WERI-Rb-1 (cell line): Measurements from ENCODE around the gene PER3.

Experiments used
- DNase-seq: peaks from one replicate; pipeline ENCODE4 v3.0.0-alpha.2; 2020
- H3K27ac ChIP-seq: fragments of 250-450 bp; sonication (Bioruptor Pico); 2 replicates; pipeline ENCODE4 v1.5.1; 2020; ENCODE audit warnings: mild to moderate bottlenecking, moderate library complexity
- H3K27me3 ChIP-seq: fragments of 250-450 bp; sonication (Bioruptor Pico); 2 replicates; pipeline ENCODE4 v1.5.1; 2021; ENCODE audit warnings: mild to moderate bottlenecking, low read depth, moderate library complexity; ENCODE audit not compliant: insufficient read depth, severe bottlenecking
- H3K36me3 ChIP-seq: fragments of 250-450 bp; sonication (Bioruptor Pico); 2 replicates; pipeline ENCODE4 v1.5.1; 2020; ENCODE audit warnings: mild to moderate bottlenecking, moderate library complexity
- H3K4me3 ChIP-seq: 2 replicates; pipeline ENCODE4 v1.5.1; 2011; ENCODE audit warnings: low read depth, mild to moderate bottlenecking, control low read depth, low read length
- H3K9me3 ChIP-seq: fragments of 250-450 bp; sonication (Bioruptor Pico); 2 replicates; pipeline ENCODE4 v1.5.1; 2021; ENCODE audit warnings: mild to moderate bottlenecking, moderate library complexity; ENCODE audit not compliant: severe bottlenecking
- TF ChIP-seq, protein P1 (sequence below): IDR thresholded peaks from 2 replicates; pipeline ENCODE4 v1.5.1; 2011; ENCODE audit warnings: low read depth, mild to moderate bottlenecking, control low read depth, inconsistent platforms, low read length

The PER3 gene

DNA sequence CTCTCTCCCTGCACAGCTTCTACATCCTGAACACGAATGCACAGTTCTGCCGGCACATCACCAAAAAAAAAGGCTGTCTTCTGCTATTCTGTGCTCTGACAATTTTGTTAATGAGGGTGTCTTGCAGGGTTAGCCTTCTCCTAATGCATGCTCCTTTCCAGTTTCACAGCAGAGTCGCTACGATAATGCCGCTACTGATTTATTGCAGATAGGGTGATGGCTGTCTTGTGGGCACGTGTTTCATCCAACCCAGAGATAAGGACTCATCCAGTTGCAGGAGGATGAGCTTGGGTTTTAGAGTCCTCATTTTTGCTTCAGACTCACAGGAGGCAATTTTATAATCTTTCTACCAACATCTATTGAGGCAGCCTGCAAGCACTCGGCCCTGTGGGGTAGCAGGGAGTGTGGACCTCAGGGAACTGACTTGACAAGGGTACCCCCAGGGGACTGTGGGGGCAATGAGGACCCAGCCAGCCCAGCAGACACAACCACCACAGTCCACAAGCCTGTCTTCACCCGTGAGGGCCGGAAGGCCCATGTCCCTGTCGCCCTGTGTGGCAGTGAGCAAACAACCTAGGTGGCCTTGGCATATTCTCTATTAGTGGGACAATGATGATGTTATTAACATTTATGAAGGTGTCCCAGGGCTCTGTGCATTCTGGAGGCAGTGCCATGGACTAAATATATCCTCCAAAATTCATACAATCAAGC lies 84.1 kb downstream of the PER3 start:
- no peaks in the 10 kb centered on the region for H3K36me3 ChIP-seq
- H3K27me3 ChIP-seq: no peaks in the 10 kb centered on the region
- TF ChIP-seq, protein P1, sequence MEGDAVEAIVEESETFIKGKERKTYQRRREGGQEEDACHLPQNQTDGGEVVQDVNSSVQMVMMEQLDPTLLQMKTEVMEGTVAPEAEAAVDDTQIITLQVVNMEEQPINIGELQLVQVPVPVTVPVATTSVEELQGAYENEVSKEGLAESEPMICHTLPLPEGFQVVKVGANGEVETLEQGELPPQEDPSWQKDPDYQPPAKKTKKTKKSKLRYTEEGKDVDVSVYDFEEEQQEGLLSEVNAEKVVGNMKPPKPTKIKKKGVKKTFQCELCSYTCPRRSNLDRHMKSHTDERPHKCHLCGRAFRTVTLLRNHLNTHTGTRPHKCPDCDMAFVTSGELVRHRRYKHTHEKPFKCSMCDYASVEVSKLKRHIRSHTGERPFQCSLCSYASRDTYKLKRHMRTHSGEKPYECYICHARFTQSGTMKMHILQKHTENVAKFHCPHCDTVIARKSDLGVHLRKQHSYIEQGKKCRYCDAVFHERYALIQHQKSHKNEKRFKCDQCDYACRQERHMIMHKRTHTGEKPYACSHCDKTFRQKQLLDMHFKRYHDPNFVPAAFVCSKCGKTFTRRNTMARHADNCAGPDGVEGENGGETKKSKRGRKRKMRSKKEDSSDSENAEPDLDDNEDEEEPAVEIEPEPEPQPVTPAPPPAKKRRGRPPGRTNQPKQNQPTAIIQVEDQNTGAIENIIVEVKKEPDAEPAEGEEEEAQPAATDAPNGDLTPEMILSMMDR: no peak
- no peak overlapping the region for H3K27ac ChIP-seq
- no peak for DNase-seq
- H3K9me3 ChIP-seq: no peaks in the 10 kb centered on the region
- no peak overlapping the region for H3K4me3 ChIP-seq

DNA sequence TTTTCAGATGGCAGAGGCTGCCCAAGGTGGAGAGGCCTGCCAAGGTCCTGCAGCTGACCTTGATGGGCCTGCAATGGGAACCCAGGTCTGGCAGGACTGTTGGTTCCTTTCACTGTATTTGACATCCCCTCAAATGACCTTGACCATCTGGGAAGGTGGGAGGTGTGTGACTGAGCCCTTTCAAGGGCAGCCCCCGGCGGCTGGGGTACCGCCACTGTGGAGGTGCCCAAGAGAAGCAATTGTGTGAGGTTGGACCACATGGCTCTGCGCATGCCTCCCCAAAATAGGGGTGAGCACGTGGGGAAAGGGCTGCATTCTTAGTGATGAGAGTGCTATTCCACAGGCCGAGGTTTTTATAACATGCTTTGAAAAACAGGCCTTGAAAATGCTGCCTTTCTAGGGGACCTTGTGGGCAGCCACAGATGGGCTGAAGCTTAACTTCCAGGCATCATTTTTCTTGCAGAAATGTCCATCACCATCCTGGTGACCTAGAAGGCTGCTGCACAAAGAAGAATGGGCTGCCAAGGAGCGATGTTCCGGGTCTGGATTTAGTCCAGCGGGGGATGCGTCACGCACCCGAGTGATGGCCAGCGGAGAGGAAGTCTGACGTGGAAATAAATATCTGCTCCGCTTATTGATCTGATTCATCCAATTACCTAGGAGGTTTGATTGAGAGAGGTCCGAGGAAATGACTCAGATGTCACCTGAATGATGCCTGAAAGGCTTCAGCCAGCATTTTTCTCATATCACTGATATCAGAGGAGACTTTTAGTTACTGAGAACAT lies 85.2 kb downstream of the PER3 start:
- Histone ChIP-seq H3K4me3 (no peak overlapping the region), H3K27ac (no peak overlapping the region), H3K27me3 (no peaks in the 10 kb centered on the region), H3K9me3 (no peaks in the 10 kb centered on the region), H3K36me3 (no peaks in the 10 kb centered on the region)
- DNase-seq: no peak
- TF ChIP-seq, protein P1: no peak

GRCh38 chr1:7871136-7871535 lies 87.0 kb downstream of the PER3 start:
- DNase-seq: no peak
- no peak overlapping the region for H3K4me3 ChIP-seq
- H3K27ac ChIP-seq: no peak overlapping the region
- no peaks in the 10 kb centered on the region for H3K9me3 ChIP-seq
- no peaks in the 10 kb centered on the region for H3K36me3 ChIP-seq
- no peaks in the 10 kb centered on the region for H3K27me3 ChIP-seq
- TF ChIP-seq, protein P1: no peak

DNA sequence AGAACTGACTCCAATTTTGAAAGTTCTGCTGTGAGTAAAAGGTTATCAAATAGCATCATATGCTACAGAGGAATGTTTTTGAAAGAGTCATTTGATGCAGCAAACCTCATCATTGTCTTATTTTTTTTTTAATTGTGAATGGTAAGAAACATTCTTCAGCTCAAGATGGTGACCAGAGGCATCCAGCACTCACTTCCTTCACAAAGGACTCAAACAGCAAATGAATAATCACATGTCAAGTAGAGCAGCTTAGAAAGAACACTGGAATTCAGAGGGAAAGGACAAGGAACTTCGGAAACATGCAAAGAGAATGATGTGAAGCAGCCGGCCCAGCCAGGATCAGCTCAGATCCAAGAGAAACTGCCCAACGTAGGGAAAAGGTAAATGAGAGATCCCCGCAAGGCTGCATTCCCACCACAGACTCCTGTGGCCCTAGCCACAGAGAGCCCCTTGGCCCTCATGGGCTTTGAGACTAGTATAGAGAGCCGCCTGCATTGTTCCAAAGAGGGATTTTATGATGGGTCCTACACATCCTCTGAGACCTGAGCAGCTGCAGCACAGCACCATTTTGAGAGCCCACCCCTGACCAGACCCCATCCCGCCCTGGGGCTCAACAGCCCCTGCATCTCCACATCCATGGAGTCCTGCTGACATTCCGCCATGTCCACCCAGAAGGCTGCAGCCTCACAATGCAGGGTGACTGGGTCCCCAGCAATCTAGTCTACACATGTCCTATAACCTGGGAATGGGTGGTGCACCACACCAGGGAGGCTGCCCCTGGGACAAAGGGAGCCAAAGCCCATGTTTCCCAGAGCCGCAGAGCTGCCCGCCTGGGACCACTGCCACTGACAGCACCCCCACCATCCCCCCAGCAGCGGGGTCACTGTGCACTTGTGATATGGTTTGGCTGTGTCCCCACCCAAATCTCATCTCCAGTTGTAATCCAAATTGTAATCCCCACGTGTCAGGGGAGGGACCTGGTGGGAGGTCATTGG lies 90.0 kb downstream of the PER3 start:
- no peak overlapping the region for H3K4me3 ChIP-seq
- no peaks in the 10 kb centered on the region for H3K27me3 ChIP-seq
- DNase-seq: no peak
- no peak overlapping the region for H3K27ac ChIP-seq
- no peaks in the 10 kb centered on the region for H3K9me3 ChIP-seq
- H3K36me3 ChIP-seq: no peaks in the 10 kb centered on the region
- TF ChIP-seq, protein P1: no peak

- no peak for DNase-seq
- no peak overlapping the region for H3K4me3 ChIP-seq
- no peaks in the 10 kb centered on the region for H3K36me3 ChIP-seq
- H3K9me3 ChIP-seq: no peaks in the 10 kb centered on the region
- TF ChIP-seq, protein P1: no peak
- H3K27ac ChIP-seq: no peak overlapping the region
- H3K27me3 ChIP-seq: no peaks in the 10 kb centered on the region
Observed at GRCh38 chr1:7878027-7878426, 93.9 kb downstream of the PER3 start.
